ENCODE data around the gene CAMSAP2.

CAMSAP2 gene

GRCh38 chr1:200706111-200706814, 32.4 kb upstream of the CAMSAP2 start:
- no peak for DNase-seq (ENCODE audit: low read depth)
- TF ChIP-seq, protein P1, sequence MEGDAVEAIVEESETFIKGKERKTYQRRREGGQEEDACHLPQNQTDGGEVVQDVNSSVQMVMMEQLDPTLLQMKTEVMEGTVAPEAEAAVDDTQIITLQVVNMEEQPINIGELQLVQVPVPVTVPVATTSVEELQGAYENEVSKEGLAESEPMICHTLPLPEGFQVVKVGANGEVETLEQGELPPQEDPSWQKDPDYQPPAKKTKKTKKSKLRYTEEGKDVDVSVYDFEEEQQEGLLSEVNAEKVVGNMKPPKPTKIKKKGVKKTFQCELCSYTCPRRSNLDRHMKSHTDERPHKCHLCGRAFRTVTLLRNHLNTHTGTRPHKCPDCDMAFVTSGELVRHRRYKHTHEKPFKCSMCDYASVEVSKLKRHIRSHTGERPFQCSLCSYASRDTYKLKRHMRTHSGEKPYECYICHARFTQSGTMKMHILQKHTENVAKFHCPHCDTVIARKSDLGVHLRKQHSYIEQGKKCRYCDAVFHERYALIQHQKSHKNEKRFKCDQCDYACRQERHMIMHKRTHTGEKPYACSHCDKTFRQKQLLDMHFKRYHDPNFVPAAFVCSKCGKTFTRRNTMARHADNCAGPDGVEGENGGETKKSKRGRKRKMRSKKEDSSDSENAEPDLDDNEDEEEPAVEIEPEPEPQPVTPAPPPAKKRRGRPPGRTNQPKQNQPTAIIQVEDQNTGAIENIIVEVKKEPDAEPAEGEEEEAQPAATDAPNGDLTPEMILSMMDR (conservative IDR thresholded peaks at IDR 0.05; ENCODE audit: low read depth, low read length), result no peak

DNA sequence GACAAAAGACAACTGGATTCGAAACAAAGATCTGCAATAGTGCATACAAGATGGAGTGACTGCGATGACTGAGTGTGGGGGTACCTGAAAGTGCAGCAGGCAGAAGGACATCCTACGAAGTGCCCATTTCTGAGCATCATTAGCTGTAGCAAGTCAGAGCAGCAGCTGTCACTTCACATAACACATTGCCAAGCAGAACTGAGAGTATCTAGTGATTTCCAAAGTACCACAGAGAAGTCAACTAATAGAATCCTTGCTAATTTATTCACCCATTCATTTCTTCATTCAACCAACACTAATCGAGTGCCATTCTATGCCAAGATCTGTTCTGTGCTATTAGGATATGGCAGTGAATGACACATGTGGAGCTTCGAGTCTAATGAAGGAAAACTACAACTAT, 31.6 kb upstream of the CAMSAP2 start:
- H3K4me3 ChIP-seq (ENCODE audit: low read length), result no peak overlapping the region
- TF ChIP-seq, protein P1 (conservative IDR thresholded peaks at IDR 0.05; ENCODE audit: low read depth, low read length), result no peak
- no peak for DNase-seq (ENCODE audit: low read depth)

More at GRCh38 chr1:200706111-200706814, 32.4 kb upstream of the CAMSAP2 start:
- no peak overlapping the region for H3K4me3 ChIP-seq (ENCODE audit: low read length)

DNA sequence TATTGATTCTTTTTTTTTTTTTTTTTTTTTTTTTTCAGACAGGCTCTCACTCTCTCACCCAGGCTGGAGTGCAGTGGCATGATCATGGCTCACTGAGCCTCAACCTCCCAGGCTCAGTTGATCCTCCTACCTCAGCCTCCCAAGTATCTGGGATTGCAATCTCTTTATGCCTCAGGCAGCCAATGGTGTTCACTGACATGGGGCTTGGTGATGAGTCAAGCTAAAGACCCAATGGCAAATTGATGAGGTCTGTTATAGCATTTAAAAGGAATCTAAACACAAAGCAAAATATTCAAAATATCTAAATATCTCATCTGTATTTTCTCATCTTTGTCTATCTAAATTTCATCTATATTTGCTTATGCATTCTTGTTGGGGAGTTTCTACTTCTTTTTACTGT, 30.5 kb upstream of the CAMSAP2 start:
- no peak for DNase-seq (ENCODE audit: low read depth)
- TF ChIP-seq, protein P1 (conservative IDR thresholded peaks at IDR 0.05; ENCODE audit: low read depth, low read length), result no peak
- H3K4me3 ChIP-seq (ENCODE audit: low read length), result no peak overlapping the region

GRCh38 chr1:200708769-200709168, 29.9 kb upstream of the CAMSAP2 start:
- no peak for DNase-seq (ENCODE audit: low read depth)
- no peak overlapping the region for H3K4me3 ChIP-seq (ENCODE audit: low read length)
- TF ChIP-seq, protein P1 (conservative IDR thresholded peaks at IDR 0.05; ENCODE audit: low read depth, low read length), result no peak

DNA sequence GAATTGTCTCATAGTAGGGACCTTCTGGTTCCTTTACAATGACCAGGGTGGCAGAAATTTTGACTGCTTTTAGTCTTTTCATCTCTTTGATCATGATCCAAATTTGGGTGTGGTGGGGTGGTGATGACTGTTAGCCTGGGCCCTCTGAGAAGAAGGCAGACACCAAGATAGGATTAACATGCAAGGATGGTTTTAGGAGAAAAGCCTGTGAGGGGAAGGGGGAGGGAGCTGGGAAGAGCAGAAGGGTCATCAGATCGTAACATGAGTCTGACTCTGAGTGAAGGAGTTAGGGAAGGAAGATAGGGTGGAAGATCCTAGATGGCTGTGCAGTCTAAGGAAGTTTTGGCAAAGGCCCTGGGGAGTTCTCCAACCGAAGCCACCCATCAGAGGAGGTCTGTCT, 28.5 kb upstream of the CAMSAP2 start:
- TF ChIP-seq, protein P1 (conservative IDR thresholded peaks at IDR 0.05; ENCODE audit: low read depth, low read length), result no peak
- no peak overlapping the region for H3K4me3 ChIP-seq (ENCODE audit: low read length)
- DNase-seq (ENCODE audit: low read depth), result no peak

DNA sequence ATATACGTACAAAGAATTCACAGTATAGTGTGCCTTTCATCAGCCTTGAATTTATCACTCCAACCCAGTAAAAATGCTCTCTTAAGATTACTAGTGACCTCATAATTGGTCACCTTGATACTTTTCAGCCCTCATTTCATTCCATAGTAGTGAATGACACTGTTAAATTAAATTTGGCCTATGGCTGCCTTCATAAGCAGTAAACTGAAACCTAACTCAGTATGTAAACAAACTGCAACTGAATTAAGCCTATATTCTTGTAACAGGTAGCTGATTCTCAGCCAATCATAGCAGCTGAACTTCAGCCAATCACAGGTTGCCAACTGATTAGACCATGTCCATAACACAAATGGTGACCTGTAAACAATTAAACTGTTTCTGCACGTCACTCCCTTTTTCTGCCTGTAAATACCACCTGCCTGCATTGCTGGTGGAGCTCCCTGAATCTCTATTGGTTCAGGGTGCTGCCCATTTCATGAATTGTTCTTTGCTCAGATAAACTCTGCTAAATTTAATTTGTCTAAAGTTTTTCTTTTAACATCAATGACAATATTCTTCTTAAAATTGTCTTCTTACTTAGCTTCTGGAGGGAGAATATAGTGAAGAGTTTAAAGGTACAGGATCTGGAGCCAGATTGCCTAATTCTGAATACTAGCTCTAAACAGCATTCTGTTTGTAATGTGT, 24.0 kb upstream of the CAMSAP2 start:
- H3K4me3 ChIP-seq (ENCODE audit: low read length), result no peak overlapping the region
- TF ChIP-seq, protein P1 (conservative IDR thresholded peaks at IDR 0.05; ENCODE audit: low read depth, low read length), result no peak
- DNase-seq (ENCODE audit: low read depth), result no peak

- H3K4me3 ChIP-seq (ENCODE audit: low read length), result no peak overlapping the region
- DNase-seq (ENCODE audit: low read depth), result no peak
- TF ChIP-seq, protein P1 (conservative IDR thresholded peaks at IDR 0.05; ENCODE audit: low read depth, low read length), result no peak
Measured at GRCh38 chr1:200720199-200720598, 18.5 kb upstream of the CAMSAP2 start.
